AG09319 (cell line): ENCODE results near the gene CDH12.
"Not testable (repeated sequence)": the region's sequence is repeated elsewhere in the genome, so short reads cannot be mapped to it uniquely, and the experiment has no call there.

ENCODE experiments used
- DNase-seq: peaks from one replicate; pipeline ENCODE4 v3.0.0-alpha.2; 2010; ENCODE audit warnings: low read depth; ENCODE audit errors: extremely low read depth
- CTCF ChIP-seq: IDR thresholded peaks from 2 replicates; pipeline ENCODE4 v1.5.1; 2011; ENCODE audit warnings: low read depth, mild to moderate bottlenecking, inconsistent platforms, low read length, moderate library complexity

Gene CDH12

GRCh38 chr5:22776285-22776684 lies 76.9 kb downstream of the CDH12 start:
- TF ChIP-seq CTCF, result no peak
- DNase-seq, result no peak

DNA sequence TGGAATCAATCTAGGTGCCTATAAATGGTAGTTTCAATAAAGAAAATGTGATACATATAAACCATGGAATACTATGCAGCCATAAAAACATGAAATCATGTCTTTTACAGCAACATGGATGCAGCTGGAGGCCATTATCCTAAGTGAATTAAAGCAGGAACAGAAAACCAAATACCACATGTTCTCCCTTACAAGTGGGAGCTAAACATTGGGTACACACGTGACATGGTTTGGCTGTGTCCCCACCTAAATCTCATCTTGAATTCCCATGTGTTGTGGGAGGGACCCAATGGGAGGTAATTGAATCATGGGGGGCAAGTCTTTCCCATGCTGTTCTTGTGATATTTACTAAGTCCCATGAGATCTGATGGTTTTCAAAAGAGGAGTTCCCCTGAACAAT lies 78.9 kb downstream of the CDH12 start:
- DNase-seq, result not testable (repeated sequence)

DNA sequence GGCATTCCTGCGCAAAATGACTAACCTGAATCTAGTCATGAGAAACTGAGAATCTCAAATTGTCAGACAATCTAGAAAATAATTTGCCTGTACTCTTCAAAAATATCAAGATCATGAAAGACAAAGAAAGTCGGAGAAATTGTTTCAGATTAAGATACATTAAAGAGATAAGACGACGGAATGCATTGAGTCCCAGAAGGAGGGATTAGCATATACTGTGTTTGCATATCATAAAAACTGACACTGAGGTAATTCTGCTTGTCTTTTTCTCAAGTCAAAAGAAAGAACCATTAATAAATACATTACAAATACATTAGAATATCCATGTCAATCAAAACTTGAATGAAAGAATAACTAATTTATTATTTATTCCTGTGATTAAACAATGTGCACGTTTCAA lies 88.4 kb downstream of the CDH12 start:
- no peak for DNase-seq

DNA sequence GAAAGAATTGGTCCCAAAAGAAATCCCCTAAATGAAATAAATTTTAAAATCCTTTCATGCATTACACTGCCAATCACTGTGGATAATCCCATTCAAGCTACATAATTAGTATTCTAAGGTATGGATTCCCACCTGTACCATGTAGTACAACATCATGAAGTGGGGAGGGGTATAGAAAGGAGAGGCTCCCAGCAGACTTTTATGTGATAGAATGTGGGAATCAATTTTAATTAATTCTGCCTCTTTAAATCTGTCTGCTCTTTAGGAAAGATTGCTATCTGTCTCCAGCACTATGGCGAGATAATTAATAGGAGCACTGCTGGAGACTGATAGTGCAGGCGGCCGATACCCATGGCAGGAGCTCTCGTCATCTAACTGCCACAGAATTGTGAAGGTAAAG lies 95.4 kb downstream of the CDH12 start:
- no peak for TF ChIP-seq CTCF
- no peak for DNase-seq

More for the DNA sequence above, 88.4 kb downstream of the CDH12 start:
- TF ChIP-seq CTCF, result no peak

- TF ChIP-seq CTCF, result no peak
- no peak for DNase-seq
These were observed 99.0 kb downstream of the CDH12 start for GRCh38 chr5:22754155-22754554.

GRCh38 chr5:22751536-22751935 lies 101.6 kb downstream of the CDH12 start:
- no peak for DNase-seq
- no peak for TF ChIP-seq CTCF

DNA sequence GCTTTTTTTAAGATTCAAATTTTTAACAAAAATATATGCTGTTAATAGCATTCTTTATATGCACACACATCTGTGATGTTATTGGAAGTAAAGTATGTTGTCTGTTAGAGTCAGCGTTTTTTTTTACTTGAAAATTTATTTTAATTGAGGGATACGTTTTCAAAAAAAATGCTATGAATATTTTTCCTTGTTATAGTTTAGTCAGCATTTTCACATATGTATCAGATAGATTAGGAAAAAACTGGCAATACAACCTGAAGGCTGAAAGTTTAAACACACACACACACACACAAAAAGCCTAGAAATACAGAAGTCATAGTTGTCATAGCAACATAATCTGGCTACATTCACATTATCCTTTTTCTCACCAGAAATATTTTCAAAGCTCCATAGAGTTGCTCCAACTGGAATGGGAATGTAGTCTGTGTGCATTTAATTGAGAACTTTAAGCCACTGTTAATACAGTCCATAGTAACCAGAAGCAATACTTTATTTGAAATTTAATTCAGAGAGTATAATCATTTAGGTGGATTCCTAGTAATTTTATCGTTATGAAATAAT lies 116.6 kb downstream of the CDH12 start:
- TF ChIP-seq CTCF, result no peak
- DNase-seq, result no peak

DNA sequence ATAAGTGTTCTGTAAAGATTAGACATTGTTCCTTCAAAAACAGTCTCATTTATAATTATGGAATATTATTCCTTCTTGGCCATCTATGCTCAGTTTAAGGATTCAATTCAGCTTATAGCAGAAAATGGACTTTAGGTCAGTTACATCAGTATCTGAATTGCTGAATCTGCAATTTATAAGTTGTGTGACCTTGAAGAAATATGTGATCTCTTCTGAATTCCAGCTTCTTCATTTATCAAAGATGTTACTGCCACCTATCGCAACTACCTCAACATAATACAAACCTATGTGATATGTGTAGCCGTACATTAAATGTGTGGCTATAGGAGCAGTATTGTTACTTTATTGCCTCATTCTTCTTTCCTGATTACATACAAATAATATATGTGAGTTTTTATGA lies 118.2 kb downstream of the CDH12 start:
- no peak for DNase-seq
- TF ChIP-seq CTCF, result no peak
